ENCODE measurements around the gene TMEM132D.

The TMEM132D gene

GRCh38 chr12:129200576-129200975, 703.2 kb downstream of the TMEM132D start:
- Histone ChIP-seq H3K4ac (ENCODE audit: low read depth in 1 of 2, low read length in 2 of 2) (no peak overlapping the region), H4K91ac (ENCODE audit: low read length) (no peak overlapping the region), H3K18ac (ENCODE audit: low read depth in 1 of 2, low read length in 2 of 2) (no peak overlapping the region), H2BK12ac (ENCODE audit: low read length in 2 of 2) (no peak overlapping the region), H3K23ac (ENCODE audit: low read length in 2 of 2) (no peak overlapping the region), H2BK120ac (ENCODE audit: low read depth, low read length) (no peak overlapping the region), H2AK5ac (ENCODE audit: low read length, severe bottlenecking) (no peak overlapping the region), H3K9ac (ENCODE audit: low read length) (no peak overlapping the region), H3K36me3 (ENCODE audit: control insufficient read depth in 1 of 2, insufficient read depth in 2 of 2, low read depth in 1 of 2, low read length in 2 of 2) (no peaks in the 10 kb centered on the region), H3K4me1 (ENCODE audit: control insufficient read depth, insufficient read depth, low read depth, low read length) (no peaks in the 10 kb centered on the region), H2BK5ac (ENCODE audit: low read depth, low read length, poor library complexity, severe bottlenecking) (no peak overlapping the region), H3K4me2 (ENCODE audit: low read length, poor library complexity, severe bottlenecking) (no peak overlapping the region), H3K27me3 (ENCODE audit: control insufficient read depth in 1 of 2, insufficient read depth in 1 of 2, low read length in 2 of 2) (no peaks in the 10 kb centered on the region), H2AFZ (ENCODE audit: low read depth, low read length) (no peak overlapping the region), H3K27ac (ENCODE audit: low read length, poor library complexity, severe bottlenecking) (no peak overlapping the region), H3K79me1 (replicated peaks; ENCODE audit: low read length, poor library complexity, severe bottlenecking) (no peaks in the 10 kb centered on the region), H2BK15ac (ENCODE audit: low read depth, poor library complexity, severe bottlenecking) (no peak overlapping the region), H3K4me3 (ENCODE audit: insufficient read depth in 1 of 2, low read depth in 1 of 2, low read length in 2 of 2) (no peak overlapping the region), H4K8ac (ENCODE audit: low read length) (no peak overlapping the region), H3K14ac (ENCODE audit: low read length in 2 of 2) (no peak overlapping the region), H3K9me3 (ENCODE audit: control insufficient read depth, low read length) (peaks cover 10% of the 10 kb centered on the region)
- DNase-seq, result no peak
- WGBS, result 68% methylated on average over 7 of the region's 8 CpGs

GRCh38 chr12:129196927-129197326, 706.9 kb downstream of the TMEM132D start:
- Histone ChIP-seq H2AK5ac (ENCODE audit: low read length, severe bottlenecking) (no peak overlapping the region), H3K27ac (ENCODE audit: low read length, poor library complexity, severe bottlenecking) (no peak overlapping the region), H3K14ac (ENCODE audit: low read length in 2 of 2) (no peak overlapping the region), H3K9ac (ENCODE audit: low read length) (no peak overlapping the region), H3K9me3 (ENCODE audit: control insufficient read depth, low read length) (peaks cover 10% of the 10 kb centered on the region), H3K4me1 (ENCODE audit: control insufficient read depth, insufficient read depth, low read depth, low read length) (no peaks in the 10 kb centered on the region), H4K91ac (ENCODE audit: low read length) (no peak overlapping the region), H3K23ac (ENCODE audit: low read length in 2 of 2) (no peak overlapping the region), H4K8ac (ENCODE audit: low read length) (no peak overlapping the region), H2BK15ac (ENCODE audit: low read depth, poor library complexity, severe bottlenecking) (no peak overlapping the region), H3K4me2 (ENCODE audit: low read length, poor library complexity, severe bottlenecking) (no peak overlapping the region), H3K27me3 (ENCODE audit: control insufficient read depth in 1 of 2, insufficient read depth in 1 of 2, low read length in 2 of 2) (no peaks in the 10 kb centered on the region), H2BK12ac (ENCODE audit: low read length in 2 of 2) (no peak overlapping the region), H2AFZ (ENCODE audit: low read depth, low read length) (no peak overlapping the region), H3K36me3 (ENCODE audit: control insufficient read depth in 1 of 2, insufficient read depth in 2 of 2, low read depth in 1 of 2, low read length in 2 of 2) (no peaks in the 10 kb centered on the region), H3K4ac (ENCODE audit: low read depth in 1 of 2, low read length in 2 of 2) (no peak overlapping the region), H3K18ac (ENCODE audit: low read depth in 1 of 2, low read length in 2 of 2) (no peak overlapping the region), H3K4me3 (ENCODE audit: insufficient read depth in 1 of 2, low read depth in 1 of 2, low read length in 2 of 2) (no peak overlapping the region), H2BK5ac (ENCODE audit: low read depth, low read length, poor library complexity, severe bottlenecking) (no peak overlapping the region), H2BK120ac (ENCODE audit: low read depth, low read length) (no peak overlapping the region), H3K79me1 (replicated peaks; ENCODE audit: low read length, poor library complexity, severe bottlenecking) (no peaks in the 10 kb centered on the region)
- DNase-seq, result no peak
- 90% methylated on average over 2 of the region's 3 CpGs for WGBS

GRCh38 chr12:129195081-129195480, 708.7 kb downstream of the TMEM132D start:
- no peak for DNase-seq
- Histone ChIP-seq H3K4me1 (ENCODE audit: control insufficient read depth, insufficient read depth, low read depth, low read length) (no peaks in the 10 kb centered on the region), H3K9ac (ENCODE audit: low read length) (no peak overlapping the region), H2AK5ac (ENCODE audit: low read length, severe bottlenecking) (no peak overlapping the region), H3K4ac (ENCODE audit: low read depth in 1 of 2, low read length in 2 of 2) (no peak overlapping the region), H3K36me3 (ENCODE audit: control insufficient read depth in 1 of 2, insufficient read depth in 2 of 2, low read depth in 1 of 2, low read length in 2 of 2) (no peaks in the 10 kb centered on the region), H4K8ac (ENCODE audit: low read length) (no peak overlapping the region), H2BK5ac (ENCODE audit: low read depth, low read length, poor library complexity, severe bottlenecking) (no peak overlapping the region), H2AFZ (ENCODE audit: low read depth, low read length) (no peak overlapping the region), H3K18ac (ENCODE audit: low read depth in 1 of 2, low read length in 2 of 2) (no peak overlapping the region), H3K14ac (ENCODE audit: low read length in 2 of 2) (no peak overlapping the region), H3K27ac (ENCODE audit: low read length, poor library complexity, severe bottlenecking) (no peak overlapping the region), H2BK12ac (ENCODE audit: low read length in 2 of 2) (no peak overlapping the region), H3K23ac (ENCODE audit: low read length in 2 of 2) (no peak overlapping the region), H4K91ac (ENCODE audit: low read length) (no peak overlapping the region), H3K4me3 (ENCODE audit: insufficient read depth in 1 of 2, low read depth in 1 of 2, low read length in 2 of 2) (no peak overlapping the region), H3K27me3 (ENCODE audit: control insufficient read depth in 1 of 2, insufficient read depth in 1 of 2, low read length in 2 of 2) (no peaks in the 10 kb centered on the region), H2BK120ac (ENCODE audit: low read depth, low read length) (no peak overlapping the region), H3K4me2 (ENCODE audit: low read length, poor library complexity, severe bottlenecking) (no peak overlapping the region), H3K79me1 (replicated peaks; ENCODE audit: low read length, poor library complexity, severe bottlenecking) (no peaks in the 10 kb centered on the region), H3K9me3 (ENCODE audit: control insufficient read depth, low read length) (peaks cover 10% of the 10 kb centered on the region), H2BK15ac (ENCODE audit: low read depth, poor library complexity, severe bottlenecking) (no peak overlapping the region)
- 72% methylated on average over 2 of the region's 2 CpGs for WGBS

GRCh38 chr12:129193263-129193871, 710.5 kb downstream of the TMEM132D start:
- Histone ChIP-seq H3K79me1 (replicated peaks; ENCODE audit: low read length, poor library complexity, severe bottlenecking) (no peaks in the 10 kb centered on the region), H2BK12ac (ENCODE audit: low read length in 2 of 2) (no peak overlapping the region)
- WGBS, result 89% methylated on average over 3 of the region's 4 CpGs

More at GRCh38 chr12:129193263-129193871, 710.5 kb downstream of the TMEM132D start:
- Histone ChIP-seq H4K8ac (ENCODE audit: low read length) (no peak overlapping the region), H2BK15ac (ENCODE audit: low read depth, poor library complexity, severe bottlenecking) (no peak overlapping the region), H2BK5ac (ENCODE audit: low read depth, low read length, poor library complexity, severe bottlenecking) (no peak overlapping the region), H2AFZ (ENCODE audit: low read depth, low read length) (no peak overlapping the region), H3K23ac (ENCODE audit: low read length in 2 of 2) (no peak overlapping the region), H3K4ac (ENCODE audit: low read depth in 1 of 2, low read length in 2 of 2) (no peak overlapping the region), H3K4me1 (ENCODE audit: control insufficient read depth, insufficient read depth, low read depth, low read length) (no peaks in the 10 kb centered on the region), H3K9ac (ENCODE audit: low read length) (no peak overlapping the region), H3K4me2 (ENCODE audit: low read length, poor library complexity, severe bottlenecking) (no peak overlapping the region), H4K91ac (ENCODE audit: low read length) (no peak overlapping the region), H3K14ac (ENCODE audit: low read length in 2 of 2) (no peak overlapping the region), H3K27me3 (ENCODE audit: control insufficient read depth in 1 of 2, insufficient read depth in 1 of 2, low read length in 2 of 2) (no peaks in the 10 kb centered on the region), H2BK120ac (ENCODE audit: low read depth, low read length) (no peak overlapping the region), H3K36me3 (ENCODE audit: control insufficient read depth in 1 of 2, insufficient read depth in 2 of 2, low read depth in 1 of 2, low read length in 2 of 2) (no peaks in the 10 kb centered on the region), H3K18ac (ENCODE audit: low read depth in 1 of 2, low read length in 2 of 2) (no peak overlapping the region), H2AK5ac (ENCODE audit: low read length, severe bottlenecking) (no peak overlapping the region), H3K27ac (ENCODE audit: low read length, poor library complexity, severe bottlenecking) (no peak overlapping the region), H3K4me3 (ENCODE audit: insufficient read depth in 1 of 2, low read depth in 1 of 2, low read length in 2 of 2) (no peak overlapping the region), H3K9me3 (ENCODE audit: control insufficient read depth, low read length) (peaks cover 6% of the 10 kb centered on the region)
- DNase-seq, result no peak

All from mesenchymal stem cell (in vitro differentiated cells and primary cell).